Stimulated activated CD4-positive, alpha-beta T cell treated with anti-CD3 and anti-CD28 coated beads, Interleukin-2, amount 100 ng/mL, for 4 hours (primary cell): ENCODE results near the gene CELF5.
A peak's percentile ranks its signal among the peaks of the same experiment; 100 is the strongest.
"Not testable (repeated sequence)": the region's sequence is repeated elsewhere in the genome, so short reads cannot be mapped to it uniquely, and the experiment has no call there.

Source experiments
- DNase-seq: peaks from one replicate; pipeline ENCODE4 v3.0.0-alpha.2; 2020; ENCODE audit warnings: low read depth

The CELF5 gene

GRCh38 chr19:3322199-3322978 lies 97.9 kb downstream of the CELF5 start:
- no peak for DNase-seq

GRCh38 chr19:3323026-3323425 lies 98.6 kb downstream of the CELF5 start:
- no peak for DNase-seq

- DNase-seq: no peak
These were observed 99.2 kb downstream of the CELF5 start for GRCh38 chr19:3323658-3324057.

GRCh38 chr19:3324405-3324856 lies 100.0 kb downstream of the CELF5 start:
- DNase-seq: peak; percentile 62

- DNase-seq: no peak
These were observed 101.0 kb downstream of the CELF5 start for GRCh38 chr19:3325451-3325850.

- DNase-seq: no peak
These were observed 104.3 kb downstream of the CELF5 start for GRCh38 chr19:3328743-3329142.

GRCh38 chr19:3330047-3330446 lies 105.6 kb downstream of the CELF5 start:
- no peak for DNase-seq

GRCh38 chr19:3332232-3332631 lies 107.8 kb downstream of the CELF5 start:
- DNase-seq: not testable (repeated sequence)

GRCh38 chr19:3333020-3333583 lies 108.6 kb downstream of the CELF5 start:
- DNase-seq: no peak

- no peak for DNase-seq
These were observed 109.2 kb downstream of the CELF5 start for GRCh38 chr19:3333662-3334061.

GRCh38 chr19:3334749-3335430 lies 110.4 kb downstream of the CELF5 start:
- not testable (repeated sequence) for DNase-seq

GRCh38 chr19:3335431-3336350 lies 111.2 kb downstream of the CELF5 start:
- no peak for DNase-seq

GRCh38 chr19:3336351-3336679 lies 111.9 kb downstream of the CELF5 start:
- no peak for DNase-seq

GRCh38 chr19:3336680-3337523 lies 112.4 kb downstream of the CELF5 start:
- DNase-seq: no peak

GRCh38 chr19:3338541-3339181 lies 114.2 kb downstream of the CELF5 start:
- peak; percentile 45 for DNase-seq

- no peak for DNase-seq
These were observed 115.9 kb downstream of the CELF5 start for GRCh38 chr19:3340340-3340739.

GRCh38 chr19:3342246-3342645 lies 117.8 kb downstream of the CELF5 start:
- no peak for DNase-seq

GRCh38 chr19:3342962-3343361 lies 118.5 kb downstream of the CELF5 start:
- not testable (repeated sequence) for DNase-seq

GRCh38 chr19:3343619-3344502 lies 119.4 kb downstream of the CELF5 start:
- DNase-seq: no peak
